ENCODE results near the gene MRPS26. TPM values are rescaled to one million over a fixed set of nuclear protein-coding genes. Genes with fewer than 3 reads are reported as not detected.
"Not testable (repeated sequence)": the region's sequence is repeated elsewhere in the genome, so short reads cannot be mapped to it uniquely, and the experiment has no call there.

The MRPS26 gene
- total RNA-seq (18.3 TPM), polyA plus RNA-seq (97.4 TPM)

- peak within 1 kb of the TSS; percentile 93 for H3K4me3 ChIP-seq (ENCODE audit: low read depth, low read length)
- no peaks in the 10 kb centered on the region for H3K4me1 ChIP-seq (ENCODE audit: insufficient read depth)
- DNase-seq (ENCODE audit: extremely low spot score) = peak; percentile 66
- WGBS = under 1% methylated on average over 104 of the region's 104 CpGs
- peak within 1 kb of the TSS; percentile 94 for H3K27ac ChIP-seq (ENCODE audit: low read depth)
- peaks cover 3% of the 10 kb centered on the region for H3K36me3 ChIP-seq (ENCODE audit: insufficient read depth)
These were observed at the start of gene MRPS26 for GRCh38 chr20:3045816-3046676. MRPS26 (plus strand) TSS chr20:3046052; CDS start chr20:3046069, 17 bp downstream.

DNA sequence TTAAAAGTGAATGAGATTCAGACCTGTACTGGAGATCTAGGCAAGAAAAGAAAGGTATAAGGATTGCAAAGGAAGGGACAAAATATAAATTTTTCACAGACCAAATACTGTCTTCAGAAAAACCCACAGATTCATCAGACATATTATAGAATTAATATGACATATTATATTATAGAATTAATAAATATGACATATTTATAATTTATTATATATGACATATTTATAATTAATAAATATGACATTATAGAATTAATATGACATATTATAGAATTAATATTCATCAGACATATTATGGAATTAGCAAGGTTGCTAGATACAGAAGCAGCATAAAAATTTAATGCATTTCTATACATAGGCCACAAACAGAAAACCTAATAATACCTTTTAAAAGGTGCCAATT lies 47.1 kb upstream of the MRPS26 start:
- H3K27ac ChIP-seq (ENCODE audit: low read depth) = no peak overlapping the region
- H3K36me3 ChIP-seq (ENCODE audit: insufficient read depth) = peaks cover 4% of the 10 kb centered on the region
- no peaks in the 10 kb centered on the region for H3K4me1 ChIP-seq (ENCODE audit: insufficient read depth)
- DNase-seq (ENCODE audit: extremely low spot score) = no peak
- no peak overlapping the region for H3K4me3 ChIP-seq (ENCODE audit: low read depth, low read length)

GRCh38 chr20:3000852-3001523 lies 44.9 kb upstream of the MRPS26 start:
- H3K4me1 ChIP-seq (ENCODE audit: insufficient read depth) = no peaks in the 10 kb centered on the region
- 43% methylated on average over 7 of the region's 7 CpGs for WGBS
- no peak overlapping the region for H3K27ac ChIP-seq (ENCODE audit: low read depth)
- no peak overlapping the region for H3K4me3 ChIP-seq (ENCODE audit: low read depth, low read length)
- peak; percentile 29 for DNase-seq (ENCODE audit: extremely low spot score)
- peaks cover 2% of the 10 kb centered on the region for H3K36me3 ChIP-seq (ENCODE audit: insufficient read depth)

DNA sequence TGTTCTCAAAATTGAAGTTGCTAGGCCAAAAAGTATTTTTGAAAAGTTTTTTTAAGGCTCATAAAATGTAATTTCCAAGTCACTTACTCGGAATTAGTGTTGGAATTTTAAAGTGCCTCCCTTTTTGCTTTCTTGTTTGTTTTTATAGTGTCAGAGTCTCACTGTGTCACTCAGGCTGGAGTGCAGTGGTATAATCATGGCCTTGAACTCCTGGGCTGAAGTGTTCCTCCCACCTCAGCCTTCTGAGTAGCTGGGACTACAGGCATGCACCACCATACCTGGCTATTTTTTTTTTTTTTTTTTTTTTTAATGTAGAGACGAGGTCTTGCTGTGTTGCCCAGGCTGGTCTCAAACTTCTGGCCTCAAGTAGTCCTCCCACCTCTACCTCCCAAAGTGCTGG lies 42.4 kb upstream of the MRPS26 start:
- Histone ChIP-seq H3K4me3 (ENCODE audit: low read depth, low read length) (no peak overlapping the region), H3K36me3 (ENCODE audit: insufficient read depth) (peaks cover 5% of the 10 kb centered on the region), H3K27ac (ENCODE audit: low read depth) (no peak overlapping the region), H3K4me1 (ENCODE audit: insufficient read depth) (no peaks in the 10 kb centered on the region)
- WGBS = 86% methylated on average over 2 of the region's 2 CpGs
- no peak for DNase-seq (ENCODE audit: extremely low spot score)

DNA sequence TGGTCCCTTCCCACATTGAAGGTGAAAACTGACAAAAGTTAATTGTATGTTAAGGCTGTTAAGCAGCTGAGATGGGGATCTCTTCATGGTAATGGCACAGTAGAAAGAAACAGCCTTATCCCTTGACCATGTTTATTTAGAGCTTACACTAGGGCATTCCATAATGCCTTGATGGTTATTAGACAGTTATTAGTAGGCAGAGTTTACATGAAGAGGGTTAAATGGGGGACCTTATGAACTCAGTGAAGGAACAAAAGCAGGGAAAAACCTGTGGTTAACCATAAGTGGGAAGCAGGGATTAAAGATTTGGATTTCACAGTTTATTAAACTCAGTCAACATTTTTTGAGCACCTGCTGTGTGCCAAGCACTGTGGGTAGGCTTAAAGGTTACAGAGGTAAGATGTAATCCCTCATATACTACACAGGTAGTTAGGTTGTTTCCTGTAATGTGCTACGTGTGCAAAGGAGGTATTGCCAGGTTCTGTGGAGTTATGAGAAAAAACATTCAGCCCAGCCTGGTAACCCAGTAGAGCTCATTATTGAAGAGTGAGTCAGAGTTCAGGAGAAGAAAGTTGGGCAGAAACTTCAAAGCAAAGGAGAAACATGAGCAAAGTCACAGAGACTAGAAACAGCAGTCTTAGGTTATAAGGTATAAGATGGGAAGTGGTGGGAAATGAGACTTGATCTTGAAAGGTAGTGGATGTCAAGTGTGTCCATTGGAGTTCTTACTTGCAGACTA lies 34.7 kb upstream of the MRPS26 start:
- peak; percentile 7 for DNase-seq (ENCODE audit: extremely low spot score)
- 19% methylated on average over 1 of the region's 1 CpG for WGBS
- no peak overlapping the region for H3K27ac ChIP-seq (ENCODE audit: low read depth)
- H3K4me1 ChIP-seq (ENCODE audit: insufficient read depth) = no peaks in the 10 kb centered on the region
- peaks cover 5% of the 10 kb centered on the region for H3K36me3 ChIP-seq (ENCODE audit: insufficient read depth)
- no peak overlapping the region for H3K4me3 ChIP-seq (ENCODE audit: low read depth, low read length)

DNA sequence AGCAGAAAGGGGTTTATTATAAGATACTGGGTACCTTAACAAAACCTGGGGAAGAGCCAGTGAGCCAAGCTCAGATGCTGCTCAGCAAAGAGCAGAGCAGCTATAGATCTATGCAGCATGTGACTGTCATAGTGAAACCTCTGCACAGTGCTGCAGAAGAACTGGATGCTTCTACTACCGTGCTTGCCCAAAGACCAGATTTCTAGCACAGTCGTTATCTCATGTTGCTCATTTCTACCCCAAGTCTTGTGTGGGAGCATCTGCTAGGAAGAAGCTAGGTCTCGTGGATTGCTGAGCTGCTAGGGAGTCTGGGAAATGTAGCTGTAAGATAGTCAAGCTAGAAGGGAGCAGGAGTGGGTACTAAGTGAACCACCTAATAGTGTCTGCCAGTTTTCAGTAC lies 34.1 kb upstream of the MRPS26 start:
- no peaks in the 10 kb centered on the region for H3K4me1 ChIP-seq (ENCODE audit: insufficient read depth)
- H3K4me3 ChIP-seq (ENCODE audit: low read depth, low read length) = no peak overlapping the region
- WGBS = 87% methylated on average over 3 of the region's 3 CpGs
- H3K27ac ChIP-seq (ENCODE audit: low read depth) = no peak overlapping the region
- DNase-seq (ENCODE audit: extremely low spot score) = no peak
- H3K36me3 ChIP-seq (ENCODE audit: insufficient read depth) = peaks cover 3% of the 10 kb centered on the region

DNA sequence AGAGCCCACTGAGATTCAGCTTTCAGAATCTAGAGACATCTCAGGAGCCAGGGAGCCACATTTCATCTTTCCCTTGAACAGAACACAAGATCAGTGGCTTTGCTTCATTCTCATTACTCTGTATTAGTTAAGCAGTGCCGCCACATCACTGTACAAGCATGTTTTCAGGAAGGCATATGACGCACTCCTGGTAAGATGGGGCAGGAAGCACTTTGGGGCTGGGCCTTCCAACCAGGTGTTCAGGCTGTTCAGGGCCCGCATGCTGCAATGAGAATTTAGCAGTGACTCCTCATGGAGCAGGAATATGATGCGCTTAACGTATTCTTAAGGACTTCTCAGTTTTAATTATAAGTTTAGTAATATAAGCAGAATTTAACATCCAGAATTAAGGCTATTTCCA lies 32.1 kb upstream of the MRPS26 start:
- no peak for DNase-seq (ENCODE audit: extremely low spot score)
- no peak overlapping the region for H3K4me3 ChIP-seq (ENCODE audit: low read depth, low read length)
- WGBS = 97% methylated on average over 5 of the region's 5 CpGs
- H3K27ac ChIP-seq (ENCODE audit: low read depth) = no peak overlapping the region
- no peaks in the 10 kb centered on the region for H3K36me3 ChIP-seq (ENCODE audit: insufficient read depth)
- H3K4me1 ChIP-seq (ENCODE audit: insufficient read depth) = no peaks in the 10 kb centered on the region

DNA sequence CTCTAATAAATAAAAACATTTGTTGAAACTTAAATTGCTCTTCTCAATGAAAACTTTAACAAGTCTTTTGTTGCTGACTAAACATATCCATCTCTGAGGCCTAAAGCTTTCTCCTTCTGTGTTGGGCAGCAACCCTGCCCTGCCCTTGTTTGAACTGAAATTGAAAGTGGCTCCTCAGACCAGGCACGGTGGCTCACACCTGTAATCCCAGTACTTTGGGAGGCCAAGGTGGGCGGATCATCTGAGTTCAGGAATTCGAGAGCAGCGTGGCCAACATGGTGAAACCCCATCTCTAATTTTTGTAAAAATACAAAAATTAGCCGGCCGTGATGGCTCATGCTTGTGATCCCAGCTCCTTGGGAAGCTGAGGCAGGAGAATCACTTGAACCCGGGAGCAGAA lies 31.7 kb upstream of the MRPS26 start:
- Histone ChIP-seq H3K4me1 (ENCODE audit: insufficient read depth) (no peaks in the 10 kb centered on the region), H3K27ac (ENCODE audit: low read depth) (no peak overlapping the region), H3K36me3 (ENCODE audit: insufficient read depth) (no peaks in the 10 kb centered on the region), H3K4me3 (ENCODE audit: low read depth, low read length) (no peak overlapping the region)
- WGBS = 97% methylated on average over 7 of the region's 7 CpGs
- no peak for DNase-seq (ENCODE audit: extremely low spot score)

GRCh38 chr20:3014662-3015061 lies 31.2 kb upstream of the MRPS26 start:
- Histone ChIP-seq H3K27ac (ENCODE audit: low read depth) (no peak overlapping the region), H3K36me3 (ENCODE audit: insufficient read depth) (no peaks in the 10 kb centered on the region)
- WGBS = 87% methylated on average over 3 of the region's 3 CpGs

DNA sequence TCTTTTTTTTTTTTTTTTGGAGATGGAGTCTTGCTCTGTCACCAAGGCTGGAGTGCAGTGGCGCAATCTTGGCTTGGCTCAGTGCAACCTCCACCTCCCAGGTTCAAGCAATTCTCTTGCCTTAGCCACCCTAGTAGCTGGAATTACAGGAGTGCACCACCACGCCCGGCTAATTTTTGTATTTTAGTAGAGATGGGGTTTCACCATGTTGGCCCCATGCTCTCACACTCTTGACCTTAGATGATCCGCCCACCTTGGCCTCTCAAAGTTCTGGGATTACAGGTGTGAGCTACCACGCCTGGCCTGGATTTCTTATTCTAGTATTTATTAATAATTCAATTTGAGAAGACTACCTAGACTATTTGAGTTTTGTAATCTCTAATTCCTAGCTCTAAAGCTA lies 30.6 kb upstream of the MRPS26 start:
- not testable (repeated sequence) for H3K27ac ChIP-seq (ENCODE audit: low read depth); H3K36me3 ChIP-seq (ENCODE audit: insufficient read depth); DNase-seq (ENCODE audit: extremely low spot score); H3K4me1 ChIP-seq (ENCODE audit: insufficient read depth); H3K4me3 ChIP-seq (ENCODE audit: low read depth, low read length)
- 96% methylated on average over 5 of the region's 5 CpGs for WGBS

More at GRCh38 chr20:3014662-3015061, 31.2 kb upstream of the MRPS26 start:
- Histone ChIP-seq H3K4me3 (ENCODE audit: low read depth, low read length) (no peak overlapping the region), H3K4me1 (ENCODE audit: insufficient read depth) (no peaks in the 10 kb centered on the region)
- no peak for DNase-seq (ENCODE audit: extremely low spot score)

GRCh38 chr20:3021327-3021726 lies 24.5 kb upstream of the MRPS26 start:
- Histone ChIP-seq H3K27ac (ENCODE audit: low read depth) (no peak overlapping the region), H3K4me1 (ENCODE audit: insufficient read depth) (no peaks in the 10 kb centered on the region), H3K4me3 (ENCODE audit: low read depth, low read length) (no peak overlapping the region), H3K36me3 (ENCODE audit: insufficient read depth) (no peaks in the 10 kb centered on the region)
- no peak for DNase-seq (ENCODE audit: extremely low spot score)
- 87% methylated on average over 4 of the region's 4 CpGs for WGBS

DNA sequence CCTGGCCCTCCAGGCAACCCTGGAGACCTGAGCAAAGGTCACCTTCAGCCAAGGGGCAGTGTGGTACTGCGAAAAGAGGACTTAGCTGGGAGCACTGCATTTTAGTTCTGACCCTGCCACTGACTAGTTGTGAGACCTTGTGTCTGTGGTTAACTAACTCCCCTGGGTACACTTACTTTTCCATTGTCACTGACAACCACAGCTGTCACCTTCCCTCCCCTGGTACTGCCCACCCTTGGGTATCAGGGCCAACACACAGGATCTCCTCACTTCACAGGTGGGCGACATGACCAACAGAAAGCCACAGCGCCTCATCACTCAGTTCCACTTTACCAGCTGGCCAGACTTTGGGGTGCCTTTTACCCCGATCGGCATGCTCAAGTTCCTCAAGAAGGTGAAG lies 24.1 kb upstream of the MRPS26 start:
- Histone ChIP-seq H3K27ac (ENCODE audit: low read depth) (no peak overlapping the region), H3K4me1 (ENCODE audit: insufficient read depth) (no peaks in the 10 kb centered on the region), H3K36me3 (ENCODE audit: insufficient read depth) (no peaks in the 10 kb centered on the region), H3K4me3 (ENCODE audit: low read depth, low read length) (no peak overlapping the region)
- no peak for DNase-seq (ENCODE audit: extremely low spot score)
- WGBS = 97% methylated on average over 5 of the region's 5 CpGs

GRCh38 chr20:3022559-3023490 lies 23.0 kb upstream of the MRPS26 start:
- WGBS = 62% methylated on average over 20 of the region's 20 CpGs
- not testable (repeated sequence) for H3K27ac ChIP-seq (ENCODE audit: low read depth); H3K4me3 ChIP-seq (ENCODE audit: low read depth, low read length); H3K4me1 ChIP-seq (ENCODE audit: insufficient read depth); H3K36me3 ChIP-seq (ENCODE audit: insufficient read depth); DNase-seq (ENCODE audit: extremely low spot score)

All from urinary bladder (tissue), 4 donors.